K562 (cell line): Measurements from ENCODE around the gene CYTH4. TPM values are rescaled to one million over a fixed set of nuclear protein-coding genes. Genes with fewer than 3 reads are reported as not detected.
A peak's percentile ranks its signal among the peaks of the same experiment; 100 is the strongest.

ENCODE experiments used
- ATAC-seq: fragments of 200-7000 bp; cut with Tn5 transposase; 3 replicates; pipeline ENCODE4 v1.9.1; 2020; ENCODE audit warnings: moderate library complexity
- BruUV-seq: library from RNA; stranded (reverse); fragments of 400-500 nt; replicated peaks from 2 replicates; lab custom pipeline; 2021; lab: Mats Ljungman, UMichigan
- CTCF ChIA-PET: fragments of 300-600 bp; formaldehyde crosslinking; extraction: SDS; loops from one replicate; lab custom pipeline; 2021; ENCODE audit warnings: low intra/inter-chr PET ratio; lab: Yijun Ruan, JAX
- POLR2A ChIA-PET: fragments of 300-600, 350-650 bp; sonication (Branson Sonifier 250); formaldehyde crosslinking; extraction: SDS; loops from one replicate; lab custom pipeline; 2021; ENCODE audit warnings: antibody characterized with exemption, inconsistent platforms; lab: Yijun Ruan, JAX
- DNase-seq, 4 experiments: peaks; one replicate each; pipeline versions ENCODE4 v3.0.0 to v3.0.0-alpha.2; 2011 to 2018; ENCODE audit warnings: low spot score in 3 of 4, mixed read lengths in 3 of 4; ENCODE audit errors: extremely low read depth in 1 of 4
- FAIRE-seq: peaks from 2 replicates; lab custom pipeline; 2011; peaks lifted over from hg19 to GRCh38; lab: Jason Lieb, UNC
- H2AFZ ChIP-seq: 2 replicates; pipeline ENCODE4 v1.6.0; 2011; ENCODE audit warnings: low read depth, low read length, control low read depth, inconsistent platforms
- H3K27ac ChIP-seq: fragments of 200-600 bp; 3 replicates; pipeline ENCODE4 v1.8.0; 2011; ENCODE audit warnings: low read depth, mild to moderate bottlenecking, control low read depth, inconsistent platforms, low read length, moderate library complexity, mixed read lengths; ENCODE audit errors: extremely low read depth
- H3K27me3 ChIP-seq, 2 experiments: fragments of 300-600 bp in 1 of 2; 2 replicates in 1 of 2; 3 replicates in 1 of 2; pipeline versions ENCODE4 v1.6.0 to v1.8.0; 2011; ENCODE audit warnings: inconsistent platforms in 2 of 2, low read length in 2 of 2, mild to moderate bottlenecking in 1 of 2, mixed read lengths in 1 of 2, moderate library complexity in 1 of 2; ENCODE audit not compliant: control insufficient read depth in 2 of 2, insufficient read depth in 2 of 2
- H3K36me3 ChIP-seq: fragments of 300-600 bp; 3 replicates; pipeline ENCODE4 v1.8.0; 2011; ENCODE audit warnings: mild to moderate bottlenecking, low read length, inconsistent platforms; ENCODE audit not compliant: control insufficient read depth, insufficient read depth
- H3K4me1 ChIP-seq, 2 experiments: fragments of 200-600 bp in 1 of 2; replicated peaks in 1 of 2; 2 replicates in 1 of 2; 3 replicates in 1 of 2; pipeline versions ENCODE4 v1.5.1 to v1.8.0; 2011; ENCODE audit warnings: inconsistent platforms in 2 of 2, low read length in 2 of 2, mild to moderate bottlenecking in 1 of 2, mixed read lengths in 1 of 2, moderate library complexity in 1 of 2; ENCODE audit not compliant: control insufficient read depth in 2 of 2, insufficient read depth in 2 of 2
- H3K4me2 ChIP-seq: 2 replicates; pipeline ENCODE4 v1.6.1; 2011; ENCODE audit warnings: low read length, control low read depth, inconsistent platforms, mixed read lengths; ENCODE audit not compliant: insufficient read depth
- H3K4me3 ChIP-seq: fragments of 200-600 bp; sonication (generic), shearing (Covaris generic); 2 replicates; pipeline ENCODE4 v1.5.1; 2016; ENCODE audit warnings: control low read depth, inconsistent platforms
- H3K79me2 ChIP-seq: fragments of 200-600 bp; 3 replicates; pipeline ENCODE4 v1.8.0; 2011; ENCODE audit warnings: low read length, inconsistent platforms; ENCODE audit not compliant: control insufficient read depth, insufficient read depth
- H3K9ac ChIP-seq, 2 experiments: 2 replicates each; pipeline versions ENCODE4 v1.6.0 to v1.6.1; 2011; ENCODE audit warnings: low read depth in 2 of 2, low read length in 2 of 2, control low read depth in 1 of 2, inconsistent platforms in 1 of 2, mild to moderate bottlenecking in 1 of 2, mixed read lengths in 1 of 2; ENCODE audit not compliant: insufficient read depth in 1 of 2
- H3K9me1 ChIP-seq: one replicate; pipeline ENCODE4 v1.6.0; 2011; ENCODE audit warnings: inconsistent platforms, mild to moderate bottlenecking, low read length, moderate library complexity; ENCODE audit not compliant: control insufficient read depth, insufficient read depth
- H3K9me3 ChIP-seq: replicated peaks from 2 replicates; pipeline ENCODE4 v1.5.1; 2011; ENCODE audit warnings: low read depth, low read length, inconsistent platforms; ENCODE audit not compliant: control insufficient read depth, insufficient read depth
- H4K20me1 ChIP-seq: replicated peaks from 2 replicates; pipeline ENCODE4 v1.6.1; 2011; ENCODE audit warnings: low read length, inconsistent platforms, mixed read lengths; ENCODE audit not compliant: control insufficient read depth, insufficient read depth
- BRF1 ChIP-seq: IDR thresholded peaks from 3 replicates; pipeline ENCODE4 v1.6.1; 2011; ENCODE audit warnings: borderline replicate concordance, mild to moderate bottlenecking; ENCODE audit not compliant: insufficient read length; ENCODE audit errors: extremely low read depth
- CCAR2 ChIP-seq: fragments of 200-400 bp; formaldehyde crosslinking; IDR thresholded peaks from 2 replicates; pipeline ENCODE4 v1.6.1; 2017; ENCODE audit warnings: mild to moderate bottlenecking, low read depth, low read length
- CTBP1 ChIP-seq: fragments of 450-650 bp; IDR thresholded peaks from 2 replicates; pipeline ENCODE4 v1.6.1; 2016; ENCODE audit warnings: borderline replicate concordance
- EP300 ChIP-seq: IDR thresholded peaks from 2 replicates; pipeline ENCODE4 v1.6.1; 2012; ENCODE audit warnings: low read length, improper control_type of control experiment
- GABPB1 ChIP-seq: sonication (generic); formaldehyde crosslinking; IDR thresholded peaks from 2 replicates; pipeline ENCODE4 v1.8.0; 2022; ENCODE audit warnings: mild to moderate bottlenecking, missing genetic modification reagents
- MTA3 ChIP-seq: fragments of 450-650 bp; formaldehyde crosslinking; IDR thresholded peaks from 2 replicates; pipeline ENCODE4 v1.6.1; 2017; ENCODE audit warnings: mild to moderate bottlenecking, borderline replicate concordance
- NFXL1 ChIP-seq: fragments of 450-650 bp; formaldehyde crosslinking; IDR thresholded peaks from 2 replicates; pipeline ENCODE4 v1.4.0; 2021; ENCODE audit warnings: mild to moderate bottlenecking
- RNF2 ChIP-seq: sonication (generic); IDR thresholded peaks from 2 replicates; pipeline ENCODE4 v1.6.1; 2016
- TCF7L2 ChIP-seq: fragments of 150-350 bp; IDR thresholded peaks from 2 replicates; pipeline ENCODE4 v1.6.1; 2016; ENCODE audit warnings: low read depth, mild to moderate bottlenecking, low read length, moderate library complexity
- ZBTB17 ChIP-seq: fragments of 450-650 bp; formaldehyde crosslinking; IDR thresholded peaks from 2 replicates; pipeline ENCODE4 v1.4.0; 2020; ENCODE audit warnings: mild to moderate bottlenecking
- ZNF197 ChIP-seq: fragments of 200-800 bp; sonication (Bioruptor generic); IDR thresholded peaks from 2 replicates; pipeline ENCODE4 v1.6.1; 2016; ENCODE audit warnings: low read depth, missing genetic modification characterization, missing compliant biosample characterization
- ZNF311 ChIP-seq: fragments of 250-450 bp; sonication (Bioruptor Pico); IDR thresholded peaks from 2 replicates; pipeline ENCODE4 v1.4.0; 2020; ENCODE audit warnings: mild to moderate bottlenecking, moderate library complexity
- ZNF436 ChIP-seq: fragments of 250-450, 450-650 bp; sonication (Bioruptor Pico); formaldehyde crosslinking; IDR thresholded peaks from 2 replicates; pipeline ENCODE4 v1.7.0; 2020; ENCODE audit warnings: mild to moderate bottlenecking
- ZNF561 ChIP-seq: fragments of 450-650 bp; formaldehyde crosslinking; conservative IDR thresholded peaks from 2 replicates; pipeline ENCODE4 v1.4.0; 2020; ENCODE audit warnings: mild to moderate bottlenecking, moderate library complexity
- ZNF707 ChIP-seq: fragments of 250-450 bp; sonication (Bioruptor Pico); conservative IDR thresholded peaks from 2 replicates; pipeline ENCODE4 v1.8.0; 2022; ENCODE audit warnings: inconsistent platforms, mild to moderate bottlenecking, moderate library complexity
- WGBS: fragments of 100-300 bp; shearing (Covaris generic); methylation state at CpG from one replicate; pipeline ENCODE4 v1.1.6; 2016; ENCODE audit warnings: low coverage, mixed read lengths; ENCODE audit not compliant: insufficient coverage; ENCODE audit errors: missing lambda C conversion rate; 5-methylcytosine and 5-hydroxymethylcytosine counted together
- in situ Hi-C: fragments of 300-500 bp; cut with MboI; formaldehyde crosslinking; loops from 4 replicates; pipeline ENCODE4 v1.15.0; 2018; ENCODE audit warnings: inconsistent platforms, mixed read lengths
- intact Hi-C: fragments of 100-400 bp; cut with micrococcal nuclease; formaldehyde crosslinking; loops from 2 replicates; pipeline ENCODE4 v1.14.2; 2022
- polyA plus RNA-seq, 8 experiments: library from polyadenylated mRNA; depleted of rRNA in 4 of 8; stranded (reverse) in 5 of 8; unstranded in 3 of 8; fragments of >200 nt; fragmentation: Nextera tagmentation in 2 of 8; fragmentation: Illumina TruSeq in 1 of 8; extraction: Ambion mirVana in 2 of 8; extraction: Trizol in 1 of 8; gene quantifications; 2 replicates each; pipeline versions ENCODE4 v1.2.1 to v1.2.3, GENCODE V29; 2011 to 2014; ENCODE audit warnings: inconsistent platforms in 1 of 8, missing spikeins in 1 of 8
- total RNA-seq, 7 experiments: library from RNA; depleted of rRNA in 6 of 7; stranded (reverse); fragments of >200 nt in 6 of 7; fragmentation: Illumina TruSeq in 2 of 7; extraction: Trizol in 2 of 7; gene quantifications; 2 replicates each; pipeline versions ENCODE4 v1.2.1 to v1.2.3, GENCODE V29; 2011 to 2021; ENCODE audit warnings: low replicate concordance in 1 of 7
- TF ChIP-seq, protein P1 (sequence below): sonication (generic); formaldehyde crosslinking; IDR thresholded peaks from 2 replicates; pipeline ENCODE4 v1.8.0; 2022; ENCODE audit warnings: mild to moderate bottlenecking, missing genetic modification reagents
- TF ChIP-seq, protein P2 (sequence below): fragments of 200-800 bp; sonication (Bioruptor generic); IDR thresholded peaks from 2 replicates; pipeline ENCODE4 v1.6.1; 2017; ENCODE audit warnings: missing genetic modification characterization, missing compliant biosample characterization
- TF ChIP-seq, protein P3 (sequence below): sonication (generic); formaldehyde crosslinking; IDR thresholded peaks from 2 replicates; pipeline ENCODE4 v1.8.1; 2023; ENCODE audit warnings: mild to moderate bottlenecking, missing genetic modification reagents
- TF ChIP-seq, protein P4 (sequence below): fragments of 450-650 bp; IDR thresholded peaks from 2 replicates; pipeline ENCODE4 v1.6.1; 2016

The CYTH4 gene
- total and polyA plus RNA-seq, 9 of the 15 experiments (the other 6 are each of a cell fraction or from before 2014, with no cell fraction given) = 0.03 to 2.0 (median 0.61) TPM; not detected in 1

DNA sequence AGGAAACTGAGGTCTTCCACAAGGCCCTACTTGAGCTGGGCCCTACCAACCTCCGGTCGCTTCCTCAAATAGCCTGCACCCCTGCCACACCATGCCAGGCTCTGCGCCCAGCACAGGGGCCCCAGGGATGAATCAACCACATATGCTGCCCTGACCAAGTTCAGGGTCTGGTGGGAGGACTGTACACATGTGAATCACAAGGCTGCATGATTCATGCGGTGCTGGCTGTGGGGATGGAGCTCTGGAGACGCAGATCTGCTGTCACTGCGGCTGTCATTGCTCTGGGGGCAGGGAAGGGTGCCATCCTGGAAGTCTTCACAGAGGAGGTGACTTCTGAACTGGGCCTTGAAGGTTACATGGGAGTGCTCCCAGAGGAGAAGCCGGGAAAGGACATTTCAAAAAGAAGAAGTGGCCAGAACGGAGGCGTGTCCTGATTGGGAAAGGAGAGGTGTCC, 21.5 kb downstream of the CYTH4 start:
- no peaks in the 10 kb centered on the region for H3K9me1 ChIP-seq
- ATAC-seq (no peak; the same call in 2 of the 3 replicates), DNase-seq (peak; percentile 27 to 60 (median 42)), FAIRE-seq (peak; percentile 82)
- H3K36me3 ChIP-seq = no peaks in the 10 kb centered on the region; the same call in 2 of the 3 replicates
- H4K20me1 ChIP-seq = no peaks in the 10 kb centered on the region
- WGBS = 23% methylated on average over 5 of the region's 9 CpGs
- H3K4me2 ChIP-seq = no peak overlapping the region
- BruUV-seq = no TSS peak
- in situ Hi-C loops = no loop called here
- H3K79me2 ChIP-seq = no peaks in the 10 kb centered on the region
- CTCF ChIA-PET = no interaction called here
- H3K9me3 ChIP-seq = no peaks in the 10 kb centered on the region
- intact Hi-C loops = no loop called here
- H3K4me3 ChIP-seq = no peak overlapping the region
- H3K27ac ChIP-seq = peak overlapping the region; percentile 35; the same call in 1 of the 3 replicates
- no peaks in the 10 kb centered on the region for H3K27me3 ChIP-seq
- POLR2A ChIA-PET = no interaction called here
- H3K4me1 ChIP-seq = peaks cover 30 to 49% of the 10 kb centered on the region in 2 experiments
- H3K9ac ChIP-seq = no peak overlapping the region
- H2AFZ ChIP-seq = no peak overlapping the region
- no peak for TF ChIP-seq ZNF707 (CRISPR knock-in tag)
- TF ChIP-seq, protein P1, sequence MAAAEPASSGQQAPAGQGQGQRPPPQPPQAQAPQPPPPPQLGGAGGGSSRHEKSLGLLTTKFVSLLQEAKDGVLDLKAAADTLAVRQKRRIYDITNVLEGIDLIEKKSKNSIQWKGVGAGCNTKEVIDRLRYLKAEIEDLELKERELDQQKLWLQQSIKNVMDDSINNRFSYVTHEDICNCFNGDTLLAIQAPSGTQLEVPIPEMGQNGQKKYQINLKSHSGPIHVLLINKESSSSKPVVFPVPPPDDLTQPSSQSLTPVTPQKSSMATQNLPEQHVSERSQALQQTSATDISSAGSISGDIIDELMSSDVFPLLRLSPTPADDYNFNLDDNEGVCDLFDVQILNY = no peak
- TF ChIP-seq, protein P2, sequence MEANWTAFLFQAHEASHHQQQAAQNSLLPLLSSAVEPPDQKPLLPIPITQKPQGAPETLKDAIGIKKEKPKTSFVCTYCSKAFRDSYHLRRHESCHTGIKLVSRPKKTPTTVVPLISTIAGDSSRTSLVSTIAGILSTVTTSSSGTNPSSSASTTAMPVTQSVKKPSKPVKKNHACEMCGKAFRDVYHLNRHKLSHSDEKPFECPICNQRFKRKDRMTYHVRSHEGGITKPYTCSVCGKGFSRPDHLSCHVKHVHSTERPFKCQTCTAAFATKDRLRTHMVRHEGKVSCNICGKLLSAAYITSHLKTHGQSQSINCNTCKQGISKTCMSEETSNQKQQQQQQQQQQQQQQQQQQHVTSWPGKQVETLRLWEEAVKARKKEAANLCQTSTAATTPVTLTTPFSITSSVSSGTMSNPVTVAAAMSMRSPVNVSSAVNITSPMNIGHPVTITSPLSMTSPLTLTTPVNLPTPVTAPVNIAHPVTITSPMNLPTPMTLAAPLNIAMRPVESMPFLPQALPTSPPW = 0 out of 2 replicates have a peak, but pooled peaks have one; percentile 17
- no peak for TF ChIP-seq GABPB1 (CRISPR knock-in tag)
- no peak for TF ChIP-seq ZNF561 (CRISPR knock-in tag)
- TF ChIP-seq CCAR2 = no peak
- no peak for TF ChIP-seq MTA3
- TF ChIP-seq, protein P3, sequence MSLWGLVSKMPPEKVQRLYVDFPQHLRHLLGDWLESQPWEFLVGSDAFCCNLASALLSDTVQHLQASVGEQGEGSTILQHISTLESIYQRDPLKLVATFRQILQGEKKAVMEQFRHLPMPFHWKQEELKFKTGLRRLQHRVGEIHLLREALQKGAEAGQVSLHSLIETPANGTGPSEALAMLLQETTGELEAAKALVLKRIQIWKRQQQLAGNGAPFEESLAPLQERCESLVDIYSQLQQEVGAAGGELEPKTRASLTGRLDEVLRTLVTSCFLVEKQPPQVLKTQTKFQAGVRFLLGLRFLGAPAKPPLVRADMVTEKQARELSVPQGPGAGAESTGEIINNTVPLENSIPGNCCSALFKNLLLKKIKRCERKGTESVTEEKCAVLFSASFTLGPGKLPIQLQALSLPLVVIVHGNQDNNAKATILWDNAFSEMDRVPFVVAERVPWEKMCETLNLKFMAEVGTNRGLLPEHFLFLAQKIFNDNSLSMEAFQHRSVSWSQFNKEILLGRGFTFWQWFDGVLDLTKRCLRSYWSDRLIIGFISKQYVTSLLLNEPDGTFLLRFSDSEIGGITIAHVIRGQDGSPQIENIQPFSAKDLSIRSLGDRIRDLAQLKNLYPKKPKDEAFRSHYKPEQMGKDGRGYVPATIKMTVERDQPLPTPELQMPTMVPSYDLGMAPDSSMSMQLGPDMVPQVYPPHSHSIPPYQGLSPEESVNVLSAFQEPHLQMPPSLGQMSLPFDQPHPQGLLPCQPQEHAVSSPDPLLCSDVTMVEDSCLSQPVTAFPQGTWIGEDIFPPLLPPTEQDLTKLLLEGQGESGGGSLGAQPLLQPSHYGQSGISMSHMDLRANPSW (CRISPR knock-in tag) = no peak
- no peak for TF ChIP-seq ZNF311 (CRISPR knock-in tag)
- no peak for TF ChIP-seq TCF7L2
- peak; percentile 85 for TF ChIP-seq ZNF436 (CRISPR knock-in tag)
- TF ChIP-seq NFXL1 = no peak
- TF ChIP-seq RNF2 = no peak
- no peak for TF ChIP-seq CTBP1
- TF ChIP-seq, protein P4, sequence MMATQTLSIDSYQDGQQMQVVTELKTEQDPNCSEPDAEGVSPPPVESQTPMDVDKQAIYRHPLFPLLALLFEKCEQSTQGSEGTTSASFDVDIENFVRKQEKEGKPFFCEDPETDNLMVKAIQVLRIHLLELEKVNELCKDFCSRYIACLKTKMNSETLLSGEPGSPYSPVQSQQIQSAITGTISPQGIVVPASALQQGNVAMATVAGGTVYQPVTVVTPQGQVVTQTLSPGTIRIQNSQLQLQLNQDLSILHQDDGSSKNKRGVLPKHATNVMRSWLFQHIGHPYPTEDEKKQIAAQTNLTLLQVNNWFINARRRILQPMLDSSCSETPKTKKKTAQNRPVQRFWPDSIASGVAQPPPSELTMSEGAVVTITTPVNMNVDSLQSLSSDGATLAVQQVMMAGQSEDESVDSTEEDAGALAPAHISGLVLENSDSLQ = peak; percentile 50; the same call in 1 of the 2 replicates
- TF ChIP-seq BRF1 = no peak
- no peak for TF ChIP-seq ZBTB17
- 0 out of 2 replicates have a peak, but pooled peaks have one; percentile 15 for TF ChIP-seq EP300
- TF ChIP-seq ZNF197 = no peak
